Mesendoderm (in vitro differentiated cells): ENCODE measurements around the gene C15orf40.

Experiments
- DNase-seq: peaks from one replicate; pipeline ENCODE4 v3.0.0; 2013
- H2AK5ac ChIP-seq: 2 replicates; pipeline ENCODE4 v1.6.1; 2013; ENCODE audit warnings: low read length, inconsistent platforms
- H2BK120ac ChIP-seq: 2 replicates; pipeline ENCODE4 v1.6.1; 2013; ENCODE audit warnings: low read depth, mild to moderate bottlenecking, low read length, moderate library complexity, mixed read lengths
- H2BK15ac ChIP-seq: replicated peaks from 2 replicates; pipeline ENCODE4 v1.6.1; 2013; ENCODE audit warnings: low read depth, mild to moderate bottlenecking, moderate library complexity
- H2BK5ac ChIP-seq: 2 replicates; pipeline ENCODE4 v1.6.1; 2013; ENCODE audit warnings: low read length, inconsistent platforms
- H3K18ac ChIP-seq: 2 replicates; pipeline ENCODE4 v1.6.1; 2013; ENCODE audit warnings: mild to moderate bottlenecking, low read length, mixed read lengths
- H3K23ac ChIP-seq: one replicate; pipeline ENCODE4 v1.6.1; 2013; ENCODE audit warnings: low read length
- H3K27ac ChIP-seq: 2 replicates; pipeline ENCODE4 v1.5.1; 2013; ENCODE audit warnings: low read depth, mild to moderate bottlenecking, inconsistent platforms, low read length, moderate library complexity
- H3K27me3 ChIP-seq: 2 replicates; pipeline ENCODE4 v1.6.1; 2013; ENCODE audit warnings: low read length, control low read depth, mild to moderate bottlenecking, inconsistent platforms; ENCODE audit not compliant: insufficient read depth, poor library complexity
- H3K36me3 ChIP-seq: 2 replicates; pipeline ENCODE4 v1.6.1; 2013; ENCODE audit warnings: low read length, inconsistent platforms; ENCODE audit not compliant: control insufficient read depth, insufficient read depth
- H3K4ac ChIP-seq: one replicate; pipeline ENCODE4 v1.6.1; 2013; ENCODE audit warnings: low read depth, mild to moderate bottlenecking, low read length, moderate library complexity
- H3K4me1 ChIP-seq: 2 replicates; pipeline ENCODE4 v1.6.1; 2013; ENCODE audit warnings: low read depth, low read length, inconsistent platforms; ENCODE audit not compliant: control insufficient read depth
- H3K4me2 ChIP-seq: 2 replicates; pipeline ENCODE4 v1.6.1; 2013; ENCODE audit warnings: low read length
- H3K4me3 ChIP-seq: 2 replicates; pipeline ENCODE4 v1.5.1; 2013; ENCODE audit warnings: mild to moderate bottlenecking, low read length
- H3K56ac ChIP-seq: one replicate; pipeline ENCODE4 v1.6.1; 2013; ENCODE audit warnings: low read length
- H3K79me1 ChIP-seq: 2 replicates; pipeline ENCODE4 v1.6.1; 2013; ENCODE audit warnings: low read length, inconsistent platforms
- H3K79me2 ChIP-seq: 2 replicates; pipeline ENCODE4 v1.6.1; 2013; ENCODE audit warnings: mild to moderate bottlenecking, low read length; ENCODE audit not compliant: control insufficient read depth, insufficient read depth
- H3K9ac ChIP-seq: 2 replicates; pipeline ENCODE4 v1.6.1; 2013; ENCODE audit warnings: low read length, inconsistent platforms
- H4K5ac ChIP-seq: one replicate; pipeline ENCODE4 v1.6.1; 2013; ENCODE audit warnings: low read length
- H4K8ac ChIP-seq: one replicate; pipeline ENCODE4 v1.6.1; 2013; ENCODE audit warnings: low read depth, mild to moderate bottlenecking, control low read depth, low read length, moderate library complexity
- WGBS: extraction: QIAGEN DNeasy Blood & Tissue Kit; methylation state at CpG from one replicate; pipeline ENCODE4 v1.1.7; 2013; ENCODE audit warnings: low lambda C conversion rate, missing lambda C conversion rate; ENCODE audit not compliant: insufficient coverage; ENCODE audit errors: extremely low coverage; 5-methylcytosine and 5-hydroxymethylcytosine counted together

Gene C15orf40

GRCh38 chr15:82978438-82978837 lies 33.0 kb downstream of the C15orf40 start:
- no CpG with 5 or more reads among the region's 5 CpGs for WGBS
- Histone ChIP-seq H3K27me3 (no peaks in the 10 kb centered on the region), H2AK5ac (no peak overlapping the region), H3K56ac (no peak overlapping the region), H3K79me1 (no peaks in the 10 kb centered on the region), H3K4me2 (no peak overlapping the region), H3K18ac (no peak overlapping the region), H3K36me3 (no peaks in the 10 kb centered on the region), H4K8ac (no peak overlapping the region), H3K9ac (no peak overlapping the region), H3K79me2 (no peaks in the 10 kb centered on the region), H3K4me1 (no peaks in the 10 kb centered on the region), H3K23ac (no peak overlapping the region), H3K27ac (no peak overlapping the region), H3K4ac (no peak overlapping the region), H4K5ac (no peak overlapping the region), H2BK120ac (no peak overlapping the region), H2BK5ac (no peak overlapping the region), H3K4me3 (no peak overlapping the region), H2BK15ac (no peak overlapping the region)
- no peak for DNase-seq

DNA sequence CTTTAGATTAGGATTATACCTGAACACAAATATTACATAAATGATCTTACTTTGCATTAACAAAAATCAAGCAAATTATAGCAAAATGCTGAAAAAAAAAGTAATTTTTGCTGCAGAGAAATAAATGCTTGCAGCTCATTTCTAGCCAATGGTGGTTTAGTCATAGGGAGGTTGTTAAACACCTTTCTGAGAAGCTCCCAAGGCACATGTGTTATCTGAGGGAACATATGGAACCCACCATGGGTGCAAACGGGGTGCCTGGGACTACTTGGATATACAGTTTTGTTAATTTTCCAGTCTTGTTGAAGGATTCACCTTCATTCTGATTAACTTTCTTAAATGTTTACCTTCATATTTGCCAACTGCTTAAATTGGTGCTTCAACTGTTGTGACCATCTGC lies 34.4 kb downstream of the C15orf40 start:
- Histone ChIP-seq H4K8ac (no peak overlapping the region), H3K4me3 (no peak overlapping the region), H2AK5ac (no peak overlapping the region), H2BK15ac (no peak overlapping the region), H3K56ac (no peak overlapping the region), H3K36me3 (no peaks in the 10 kb centered on the region), H3K79me1 (no peaks in the 10 kb centered on the region), H2BK5ac (no peak overlapping the region), H3K23ac (no peak overlapping the region), H3K4me2 (no peak overlapping the region), H2BK120ac (no peak overlapping the region), H4K5ac (no peak overlapping the region), H3K18ac (no peak overlapping the region), H3K27ac (no peak overlapping the region), H3K27me3 (no peaks in the 10 kb centered on the region), H3K4ac (no peak overlapping the region), H3K4me1 (no peaks in the 10 kb centered on the region), H3K79me2 (no peaks in the 10 kb centered on the region), H3K9ac (no peak overlapping the region)
- no peak for DNase-seq
- WGBS, result no CpG with 5 or more reads among the region's 1 CpG

GRCh38 chr15:82972990-82973389 lies 38.4 kb downstream of the C15orf40 start:
- Histone ChIP-seq H3K4me3 (no peak overlapping the region), H3K27me3 (no peaks in the 10 kb centered on the region), H3K79me1 (no peaks in the 10 kb centered on the region), H3K18ac (no peak overlapping the region), H3K36me3 (no peaks in the 10 kb centered on the region), H3K23ac (no peak overlapping the region), H2BK15ac (no peak overlapping the region), H3K27ac (no peak overlapping the region), H4K8ac (no peak overlapping the region), H3K9ac (no peak overlapping the region), H3K4me1 (no peaks in the 10 kb centered on the region), H2BK120ac (no peak overlapping the region), H2BK5ac (no peak overlapping the region), H2AK5ac (no peak overlapping the region), H4K5ac (no peak overlapping the region), H3K4ac (no peak overlapping the region), H3K79me2 (no peaks in the 10 kb centered on the region), H3K4me2 (no peak overlapping the region), H3K56ac (no peak overlapping the region)
- DNase-seq, result no peak
- no CpG with 5 or more reads among the region's 1 CpG for WGBS

GRCh38 chr15:82971218-82971984 lies 40.0 kb downstream of the C15orf40 start:
- H3K4ac ChIP-seq, result no peak overlapping the region
- WGBS, result no CpG with 5 or more reads among the region's 2 CpGs
- H3K36me3 ChIP-seq, result no peaks in the 10 kb centered on the region
- no peak overlapping the region for H3K4me3 ChIP-seq
- no peak overlapping the region for H4K5ac ChIP-seq
- H3K9ac ChIP-seq, result no peak overlapping the region
- no peak overlapping the region for H4K8ac ChIP-seq
- no peaks in the 10 kb centered on the region for H3K4me1 ChIP-seq
- no peak overlapping the region for H3K18ac ChIP-seq
- H2AK5ac ChIP-seq, result no peak overlapping the region
- H3K23ac ChIP-seq, result no peak overlapping the region
- no peak overlapping the region for H3K27ac ChIP-seq
- H3K79me2 ChIP-seq, result no peaks in the 10 kb centered on the region
- no peaks in the 10 kb centered on the region for H3K79me1 ChIP-seq
- H3K56ac ChIP-seq, result no peak overlapping the region
- no peak overlapping the region for H3K4me2 ChIP-seq
- DNase-seq, result no peak
- H2BK5ac ChIP-seq, result no peak overlapping the region
- H2BK120ac ChIP-seq, result no peak overlapping the region
- H2BK15ac ChIP-seq, result no peak overlapping the region
- H3K27me3 ChIP-seq, result no peaks in the 10 kb centered on the region

DNA sequence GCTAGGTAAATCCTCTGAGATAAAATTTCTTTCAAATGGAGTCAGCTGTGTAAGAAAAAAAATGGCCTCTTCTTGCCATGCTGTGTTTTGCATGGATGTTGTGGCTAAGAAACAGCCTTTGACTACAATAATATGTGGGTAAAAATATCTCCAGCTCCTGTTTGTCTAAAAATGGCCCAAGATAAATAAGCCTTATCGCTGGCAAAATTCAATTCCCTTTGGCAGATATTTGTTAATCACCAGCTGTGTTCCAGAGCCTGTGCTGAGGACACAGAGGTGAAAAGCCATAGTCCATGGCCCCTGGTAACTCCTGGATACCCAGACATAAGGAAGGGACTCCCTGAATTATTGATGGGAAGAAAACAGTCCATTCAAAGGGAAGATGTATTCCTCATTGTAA lies 40.7 kb downstream of the C15orf40 start:
- Histone ChIP-seq H3K18ac (no peak overlapping the region), H3K4ac (no peak overlapping the region), H2BK5ac (no peak overlapping the region), H2BK15ac (no peak overlapping the region), H2BK120ac (no peak overlapping the region), H3K56ac (no peak overlapping the region), H2AK5ac (no peak overlapping the region), H4K5ac (no peak overlapping the region), H3K4me3 (no peak overlapping the region), H3K79me2 (no peaks in the 10 kb centered on the region), H4K8ac (no peak overlapping the region), H3K79me1 (no peaks in the 10 kb centered on the region), H3K36me3 (no peaks in the 10 kb centered on the region), H3K9ac (no peak overlapping the region), H3K27ac (no peak overlapping the region), H3K27me3 (no peaks in the 10 kb centered on the region), H3K4me1 (no peaks in the 10 kb centered on the region), H3K23ac (no peak overlapping the region), H3K4me2 (no peak overlapping the region)
- no CpG with 5 or more reads among the region's 1 CpG for WGBS
- no peak for DNase-seq
